Measurements from ENCODE around the gene CWC27.
"Not testable (repeated sequence)": the region's sequence is repeated elsewhere in the genome, so short reads cannot be mapped to it uniquely, and the experiment has no call there.

Gene CWC27

GRCh38 chr5:64895748-64896147, 127.0 kb downstream of the CWC27 start:
- DNase-seq (ENCODE audit: low read depth), result no peak
- no peak overlapping the region for H3K4me3 ChIP-seq (ENCODE audit: low read depth, low read length)
- TF ChIP-seq, protein P1, sequence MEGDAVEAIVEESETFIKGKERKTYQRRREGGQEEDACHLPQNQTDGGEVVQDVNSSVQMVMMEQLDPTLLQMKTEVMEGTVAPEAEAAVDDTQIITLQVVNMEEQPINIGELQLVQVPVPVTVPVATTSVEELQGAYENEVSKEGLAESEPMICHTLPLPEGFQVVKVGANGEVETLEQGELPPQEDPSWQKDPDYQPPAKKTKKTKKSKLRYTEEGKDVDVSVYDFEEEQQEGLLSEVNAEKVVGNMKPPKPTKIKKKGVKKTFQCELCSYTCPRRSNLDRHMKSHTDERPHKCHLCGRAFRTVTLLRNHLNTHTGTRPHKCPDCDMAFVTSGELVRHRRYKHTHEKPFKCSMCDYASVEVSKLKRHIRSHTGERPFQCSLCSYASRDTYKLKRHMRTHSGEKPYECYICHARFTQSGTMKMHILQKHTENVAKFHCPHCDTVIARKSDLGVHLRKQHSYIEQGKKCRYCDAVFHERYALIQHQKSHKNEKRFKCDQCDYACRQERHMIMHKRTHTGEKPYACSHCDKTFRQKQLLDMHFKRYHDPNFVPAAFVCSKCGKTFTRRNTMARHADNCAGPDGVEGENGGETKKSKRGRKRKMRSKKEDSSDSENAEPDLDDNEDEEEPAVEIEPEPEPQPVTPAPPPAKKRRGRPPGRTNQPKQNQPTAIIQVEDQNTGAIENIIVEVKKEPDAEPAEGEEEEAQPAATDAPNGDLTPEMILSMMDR (IDR thresholded peaks at IDR 0.05; ENCODE audit: low read depth, low read length, missing control alignments), result no peak

DNA sequence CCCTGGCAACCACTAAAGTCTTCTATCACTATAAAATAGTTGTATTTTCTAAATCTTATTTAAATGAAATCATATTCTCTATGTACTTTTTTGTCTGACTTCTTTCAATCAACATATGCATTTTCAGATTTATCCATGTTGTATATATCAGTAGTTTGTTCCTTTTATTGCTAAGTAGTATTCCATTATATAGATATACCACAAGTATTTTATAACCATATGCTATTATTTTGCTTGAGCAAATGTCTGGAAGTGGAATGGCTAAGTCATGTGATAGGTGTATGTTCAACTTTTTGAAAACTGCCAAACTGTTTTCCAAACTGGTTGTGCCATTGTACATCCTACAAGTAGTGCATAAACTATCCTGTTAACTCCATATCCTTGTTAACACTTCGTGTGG, 131.1 kb downstream of the CWC27 start:
- TF ChIP-seq, protein P1 (IDR thresholded peaks at IDR 0.05; ENCODE audit: low read depth, low read length, missing control alignments), result no peak
- H3K4me3 ChIP-seq (ENCODE audit: low read depth, low read length), result no peak overlapping the region
- DNase-seq (ENCODE audit: low read depth), result no peak

DNA sequence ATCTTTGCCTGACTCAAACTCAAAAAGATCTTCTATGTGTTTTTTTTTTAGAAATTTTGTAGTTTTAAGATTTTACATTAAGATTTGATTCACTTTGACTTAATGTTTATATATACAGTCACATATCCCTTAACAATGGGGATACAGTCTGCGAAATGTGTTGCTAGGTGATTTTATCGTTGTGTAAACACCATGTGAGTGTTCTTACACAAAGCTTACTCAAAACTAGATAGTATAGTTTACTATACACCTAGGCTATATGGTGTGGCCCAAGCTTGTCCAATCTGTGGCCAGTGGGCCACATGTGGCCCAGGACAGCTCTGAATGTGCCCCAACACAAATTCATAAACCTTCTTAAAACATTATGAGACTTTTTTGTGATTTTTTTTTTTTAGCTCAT, 131.9 kb downstream of the CWC27 start:
- no peak for DNase-seq (ENCODE audit: low read depth)
- TF ChIP-seq, protein P1 (IDR thresholded peaks at IDR 0.05; ENCODE audit: low read depth, low read length, missing control alignments), result no peak
- no peak overlapping the region for H3K4me3 ChIP-seq (ENCODE audit: low read depth, low read length)

DNA sequence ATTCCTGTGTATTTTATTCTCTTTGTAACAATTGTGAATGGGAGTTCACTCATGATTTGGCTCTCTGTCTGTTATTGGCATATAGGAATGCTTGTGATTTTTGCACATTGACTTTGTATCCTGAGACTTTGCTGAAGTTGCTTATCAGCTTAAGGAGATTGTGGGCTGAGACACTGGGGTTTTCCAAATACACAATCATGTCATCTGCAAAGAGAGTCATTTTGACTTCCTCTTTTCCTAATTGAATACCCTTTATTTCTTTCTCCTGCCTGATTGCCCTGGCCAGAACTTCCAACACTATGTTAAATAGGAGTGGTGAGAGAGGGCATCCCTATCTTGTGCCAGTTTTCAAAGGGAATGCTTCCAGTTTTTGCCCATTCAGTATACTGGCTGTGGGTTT, 138.7 kb downstream of the CWC27 start:
- DNase-seq (ENCODE audit: low read depth); H3K4me3 ChIP-seq (ENCODE audit: low read depth, low read length): not testable (repeated sequence)

DNA sequence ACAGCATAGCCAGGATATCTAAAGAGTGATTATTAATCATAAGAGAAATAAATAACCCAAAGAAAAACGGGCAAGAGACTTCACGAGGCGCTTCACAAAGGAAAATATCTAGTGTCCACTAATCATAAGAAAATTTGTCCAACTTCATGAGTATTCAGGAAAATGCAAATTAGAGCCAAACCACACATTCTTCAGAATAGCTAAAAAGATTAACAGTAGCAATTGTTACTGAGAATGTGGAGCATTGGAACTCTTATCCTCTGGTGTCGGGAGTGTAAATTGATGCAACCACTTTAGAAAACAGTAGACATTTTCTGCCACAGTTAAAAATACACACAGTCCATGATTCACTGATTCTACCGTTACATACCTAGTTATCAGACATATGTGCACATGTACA, 145.7 kb downstream of the CWC27 start:
- TF ChIP-seq, protein P1 (IDR thresholded peaks at IDR 0.05; ENCODE audit: low read depth, low read length, missing control alignments), result no peak
- no peak overlapping the region for H3K4me3 ChIP-seq (ENCODE audit: low read depth, low read length)
- no peak for DNase-seq (ENCODE audit: low read depth)

DNA sequence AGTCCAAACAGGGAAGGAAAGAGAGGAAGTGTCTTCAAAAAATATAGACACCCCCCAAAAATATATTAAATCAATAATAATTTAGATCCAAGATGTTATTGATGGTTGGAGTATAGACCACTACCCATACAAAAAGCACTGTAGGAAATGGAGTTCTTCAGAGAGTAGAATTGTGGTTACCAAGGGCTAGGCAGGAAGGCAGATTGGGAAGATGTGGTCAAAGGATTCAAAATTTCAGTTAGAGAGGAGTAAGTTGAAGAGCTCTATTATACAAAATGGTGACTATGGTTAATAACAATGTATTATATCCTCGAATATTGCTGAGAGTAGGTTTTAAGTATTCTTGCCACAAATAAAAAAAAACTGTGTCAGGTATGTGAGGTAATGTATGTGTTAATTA, 149.4 kb downstream of the CWC27 start:
- H3K4me3 ChIP-seq (ENCODE audit: low read depth, low read length), result no peak overlapping the region
- TF ChIP-seq, protein P1 (IDR thresholded peaks at IDR 0.05; ENCODE audit: low read depth, low read length, missing control alignments), result no peak
- DNase-seq (ENCODE audit: low read depth), result no peak

- no peak overlapping the region for H3K4me3 ChIP-seq (ENCODE audit: low read depth, low read length)
- no peak for DNase-seq (ENCODE audit: low read depth)
- TF ChIP-seq, protein P1 (IDR thresholded peaks at IDR 0.05; ENCODE audit: low read depth, low read length, missing control alignments), result no peak
Observed at GRCh38 chr5:64921386-64921785, 152.7 kb downstream of the CWC27 start.

Measured in GM12864 (cell line).